ENCODE results near the gene BIVM.
"Not testable (repeated sequence)": the region's sequence is repeated elsewhere in the genome, so short reads cannot be mapped to it uniquely, and the experiment has no call there.

BIVM gene

GRCh38 chr13:102780656-102781055 is 18.3 kb upstream of the BIVM start:
- in situ Hi-C loops (cut with HindIII; ENCODE audit: low pct_ligation_motif_present, low pct_unique_long_range_greater_than_20kb, low sequenced_read_pairs); DNase-seq: not testable (repeated sequence)

GRCh38 chr13:102781591-102781990 is 17.3 kb upstream of the BIVM start:
- in situ Hi-C loops (cut with HindIII; ENCODE audit: low pct_ligation_motif_present, low pct_unique_long_range_greater_than_20kb, low sequenced_read_pairs), result no loop called here

GRCh38 chr13:102784483-102784882 is 14.4 kb upstream of the BIVM start:
- no peak for DNase-seq
- in situ Hi-C loops (cut with HindIII; ENCODE audit: low pct_ligation_motif_present, low pct_unique_long_range_greater_than_20kb, low sequenced_read_pairs), result no loop called here

More at GRCh38 chr13:102781591-102781990, 17.3 kb upstream of the BIVM start:
- no peak for DNase-seq

- in situ Hi-C loops (cut with HindIII; ENCODE audit: low pct_ligation_motif_present, low pct_unique_long_range_greater_than_20kb, low sequenced_read_pairs), result no loop called here
- DNase-seq, result no peak
These were observed 10.2 kb upstream of the BIVM start for GRCh38 chr13:102788683-102789082.

- no peak for DNase-seq
- in situ Hi-C loops (cut with HindIII; ENCODE audit: low pct_ligation_motif_present, low pct_unique_long_range_greater_than_20kb, low sequenced_read_pairs), result no loop called here
These were observed 6.5 kb upstream of the BIVM start for GRCh38 chr13:102792396-102792795.

GRCh38 chr13:102793611-102794355 is 5.1 kb upstream of the BIVM start:
- DNase-seq, result no peak
- in situ Hi-C loops (cut with HindIII; ENCODE audit: low pct_ligation_motif_present, low pct_unique_long_range_greater_than_20kb, low sequenced_read_pairs), result no loop called here

GRCh38 chr13:102799426-102800144 is 666 bp downstream of the BIVM start:
- in situ Hi-C loops (cut with HindIII; ENCODE audit: low pct_ligation_motif_present, low pct_unique_long_range_greater_than_20kb, low sequenced_read_pairs), result no loop called here
- no peak for DNase-seq

GRCh38 chr13:102800145-102801041 is 1.5 kb downstream of the BIVM start:
- in situ Hi-C loops (cut with HindIII; ENCODE audit: low pct_ligation_motif_present, low pct_unique_long_range_greater_than_20kb, low sequenced_read_pairs), result no loop called here
- peak; percentile 73 for DNase-seq

- no peak for DNase-seq
- in situ Hi-C loops (cut with HindIII; ENCODE audit: low pct_ligation_motif_present, low pct_unique_long_range_greater_than_20kb, low sequenced_read_pairs), result no loop called here
These were observed 6.8 kb downstream of the BIVM start for GRCh38 chr13:102805680-102806079.

- DNase-seq, result no peak
- in situ Hi-C loops (cut with HindIII; ENCODE audit: low pct_ligation_motif_present, low pct_unique_long_range_greater_than_20kb, low sequenced_read_pairs), result no loop called here
These were observed 8.8 kb downstream of the BIVM start for GRCh38 chr13:102807699-102808098.

- DNase-seq, result peak; percentile 62
- in situ Hi-C loops (cut with HindIII; ENCODE audit: low pct_ligation_motif_present, low pct_unique_long_range_greater_than_20kb, low sequenced_read_pairs), result no loop called here
These were observed 13.8 kb downstream of the BIVM start for GRCh38 chr13:102812611-102813287.

GRCh38 chr13:102814025-102814607 is 15.2 kb downstream of the BIVM start:
- no peak for DNase-seq
- in situ Hi-C loops (cut with HindIII; ENCODE audit: low pct_ligation_motif_present, low pct_unique_long_range_greater_than_20kb, low sequenced_read_pairs), result no loop called here

- in situ Hi-C loops (cut with HindIII; ENCODE audit: low pct_ligation_motif_present, low pct_unique_long_range_greater_than_20kb, low sequenced_read_pairs), result no loop called here
These were observed 15.9 kb downstream of the BIVM start for GRCh38 chr13:102814793-102815192.

GRCh38 chr13:102815788-102816187 is 16.9 kb downstream of the BIVM start:
- no peak for DNase-seq
- in situ Hi-C loops (cut with HindIII; ENCODE audit: low pct_ligation_motif_present, low pct_unique_long_range_greater_than_20kb, low sequenced_read_pairs), result no loop called here

More at GRCh38 chr13:102814793-102815192, 15.9 kb downstream of the BIVM start:
- no peak for DNase-seq

GRCh38 chr13:102816708-102817107 is 17.8 kb downstream of the BIVM start:
- in situ Hi-C loops (cut with HindIII; ENCODE audit: low pct_ligation_motif_present, low pct_unique_long_range_greater_than_20kb, low sequenced_read_pairs), result no loop called here
- DNase-seq, result peak; percentile 79

GRCh38 chr13:102817241-102817640 is 18.3 kb downstream of the BIVM start:
- in situ Hi-C loops (cut with HindIII; ENCODE audit: low pct_ligation_motif_present, low pct_unique_long_range_greater_than_20kb, low sequenced_read_pairs), result no loop called here
- DNase-seq, result no peak

- DNase-seq, result peak; percentile 94
- in situ Hi-C loops (cut with HindIII; ENCODE audit: low pct_ligation_motif_present, low pct_unique_long_range_greater_than_20kb, low sequenced_read_pairs), result no loop called here
These were observed 19.0 kb downstream of the BIVM start for GRCh38 chr13:102817907-102818306.

- DNase-seq, result no peak
- in situ Hi-C loops (cut with HindIII; ENCODE audit: low pct_ligation_motif_present, low pct_unique_long_range_greater_than_20kb, low sequenced_read_pairs), result no loop called here
These were observed 26.5 kb downstream of the BIVM start for GRCh38 chr13:102825400-102825799.

Measured in ACHN (cell line).